Activated CD4-positive, alpha-beta memory T cell treated with anti-CD3 and anti-CD28 coated beads for 36 hours (primary cell): ENCODE results near the gene MUC21. TPM values are rescaled to one million over a fixed set of nuclear protein-coding genes. Genes with fewer than 3 reads are reported as not detected.
A peak's percentile ranks its signal among the peaks of the same experiment; 100 is the strongest.
"Not testable (repeated sequence)": the region's sequence is repeated elsewhere in the genome, so short reads cannot be mapped to it uniquely, and the experiment has no call there.

Source experiments
- CTCF ChIA-PET: fragments of 350-600 bp; sonication (Branson Sonifier 250); formaldehyde crosslinking; loops from one replicate; lab custom pipeline; 2021; ENCODE audit warnings: antibody characterized with exemption, inconsistent platforms; lab: Charles Lee
- POLR2A ChIA-PET: fragments of 350-600 bp; sonication (Branson Sonifier 250); formaldehyde crosslinking; loops from one replicate; lab custom pipeline; 2021; ENCODE audit warnings: antibody characterized with exemption; lab: Charles Lee
- DNase-seq: peaks from one replicate; pipeline ENCODE4 v3.0.0-alpha.2; 2020
- H3K27ac Mint-ChIP-seq: one replicate; pipeline ENCODE4 v1.8.0; 2021; ENCODE audit warnings: mixed read lengths
- H3K27me3 Mint-ChIP-seq: one replicate; pipeline ENCODE4 v1.8.0; 2021; ENCODE audit warnings: mixed read lengths
- H3K36me3 Mint-ChIP-seq: one replicate; pipeline ENCODE4 v1.8.0; 2021; ENCODE audit warnings: mixed read lengths
- H3K4me1 Mint-ChIP-seq: one replicate; pipeline ENCODE4 v1.8.0; 2021; ENCODE audit warnings: low read depth, mixed read lengths
- H3K4me3 Mint-ChIP-seq: one replicate; pipeline ENCODE4 v1.8.0; 2021; ENCODE audit warnings: mild to moderate bottlenecking, mixed read lengths
- H3K9me3 Mint-ChIP-seq: one replicate; pipeline ENCODE4 v1.8.0; 2021; ENCODE audit warnings: mixed read lengths
- intact Hi-C: fragments of 100-400 bp; cut with micrococcal nuclease; formaldehyde crosslinking; loops from one replicate; pipeline ENCODE4 v1.15.1; 2023
- total RNA-seq, 2 experiments: library from RNA; stranded (reverse); gene quantifications; one replicate each; pipeline ENCODE4 v1.2.3, GENCODE V29; 2021

MUC21 gene
- total RNA-seq, 2 experiments from 2014 or later = not detected

- H3K9me3 Mint-ChIP-seq = no peaks in the 10 kb centered on the region
- ChIA-PET POLR2A (interaction anchor here (1.1 kb wide), 2 partner anchors 47 to 135 kb away, joined by 3 read pairs; partner anchors contain the start of gene GTF2H4), CTCF (interaction anchor here (0.9 to 2.3 kb wide), 4 partner anchors 90 to 133 kb away, joined by 3 to 21 read pairs (median 4); no protein-coding TSS in a partner anchor)
- H3K4me1 Mint-ChIP-seq = peaks cover 6% of the 10 kb centered on the region
- no peak overlapping the region for H3K27ac Mint-ChIP-seq
- intact Hi-C loops = no loop called here
- H3K27me3 Mint-ChIP-seq = peaks cover 7% of the 10 kb centered on the region
- no peaks in the 10 kb centered on the region for H3K36me3 Mint-ChIP-seq
- H3K4me3 Mint-ChIP-seq = peak overlapping the region; percentile 66
- no peak for DNase-seq
These were observed 28.7 kb upstream of the MUC21 start for GRCh38 chr6:30954631-30955366.

GRCh38 chr6:30955367-30956042 lies 28.0 kb upstream of the MUC21 start:
- no peaks in the 10 kb centered on the region for H3K9me3 Mint-ChIP-seq
- intact Hi-C loops = no loop called here
- ChIA-PET CTCF (interaction anchor here (0.9 to 2.3 kb wide), 6 partner anchors 89 to 182 kb away, joined by 3 to 21 read pairs (median 4); no protein-coding TSS in a partner anchor), POLR2A (interaction anchor here (0.8 to 1.2 kb wide), 4 partner anchors 9 to 136 kb away, joined by 3 read pairs; partner anchors contain the start of gene GTF2H4)
- no peak overlapping the region for H3K27ac Mint-ChIP-seq
- peaks cover 6% of the 10 kb centered on the region for H3K4me1 Mint-ChIP-seq
- peak overlapping the region; percentile 66 for H3K4me3 Mint-ChIP-seq
- peaks cover under 1% of the 10 kb centered on the region for H3K27me3 Mint-ChIP-seq
- DNase-seq = peak; percentile 82
- H3K36me3 Mint-ChIP-seq = no peaks in the 10 kb centered on the region

- peaks cover 6% of the 10 kb centered on the region for H3K4me1 Mint-ChIP-seq
- no peaks in the 10 kb centered on the region for H3K36me3 Mint-ChIP-seq
- ChIA-PET POLR2A (no interaction called here), CTCF (interaction anchor here (0.9 kb wide), 1 partner anchor 30 kb away, joined by 3 read pairs; no protein-coding TSS in a partner anchor)
- intact Hi-C loops = no loop called here
- peaks cover 2% of the 10 kb centered on the region for H3K27me3 Mint-ChIP-seq
- no peak overlapping the region for H3K27ac Mint-ChIP-seq
- no peak overlapping the region for H3K4me3 Mint-ChIP-seq
- no peak for DNase-seq
- no peaks in the 10 kb centered on the region for H3K9me3 Mint-ChIP-seq
These were observed 25.8 kb upstream of the MUC21 start for GRCh38 chr6:30957716-30958115.

- Mint-ChIP-seq H3K9me3 (no peaks in the 10 kb centered on the region), H3K27ac (no peak overlapping the region), H3K4me1 (peaks cover 8% of the 10 kb centered on the region), H3K36me3 (no peaks in the 10 kb centered on the region), H3K4me3 (no peak overlapping the region), H3K27me3 (peaks cover 13% of the 10 kb centered on the region)
- CTCF ChIA-PET = interaction anchor here (0.5 to 0.8 kb wide), 2 partner anchors 24 to 96 kb away, joined by 3 read pairs; no protein-coding TSS in a partner anchor
- POLR2A ChIA-PET = no interaction called here
- DNase-seq = no peak
- intact Hi-C loops = no loop called here
These were observed 22.4 kb upstream of the MUC21 start for GRCh38 chr6:30960907-30961673.

GRCh38 chr6:30962716-30963115 lies 20.8 kb upstream of the MUC21 start:
- no peak overlapping the region for H3K4me3 Mint-ChIP-seq
- H3K27ac Mint-ChIP-seq = no peak overlapping the region
- intact Hi-C loops = no loop called here
- H3K4me1 Mint-ChIP-seq = peaks cover 8% of the 10 kb centered on the region
- ChIA-PET POLR2A (no interaction called here), CTCF (no interaction called here)
- no peaks in the 10 kb centered on the region for H3K36me3 Mint-ChIP-seq
- no peaks in the 10 kb centered on the region for H3K9me3 Mint-ChIP-seq
- no peak for DNase-seq
- H3K27me3 Mint-ChIP-seq = peaks cover 13% of the 10 kb centered on the region

GRCh38 chr6:30963641-30964040 lies 19.9 kb upstream of the MUC21 start:
- H3K9me3 Mint-ChIP-seq = no peaks in the 10 kb centered on the region
- ChIA-PET CTCF (no interaction called here), POLR2A (no interaction called here)
- H3K4me1 Mint-ChIP-seq = peaks cover 8% of the 10 kb centered on the region
- intact Hi-C loops = no loop called here
- no peak overlapping the region for H3K27ac Mint-ChIP-seq
- H3K27me3 Mint-ChIP-seq = peaks cover 13% of the 10 kb centered on the region
- no peaks in the 10 kb centered on the region for H3K36me3 Mint-ChIP-seq
- no peak overlapping the region for H3K4me3 Mint-ChIP-seq
- DNase-seq = no peak

GRCh38 chr6:30964075-30964474 lies 19.4 kb upstream of the MUC21 start:
- ChIA-PET CTCF (interaction anchor here (0.8 kb wide), 1 partner anchor 18 kb away, joined by 3 read pairs; no protein-coding TSS in a partner anchor), POLR2A (interaction anchor here (0.5 kb wide), 1 partner anchor 230 kb away, joined by 5 read pairs; no protein-coding TSS in a partner anchor)
- no peaks in the 10 kb centered on the region for H3K36me3 Mint-ChIP-seq
- no peak overlapping the region for H3K27ac Mint-ChIP-seq
- peaks cover 13% of the 10 kb centered on the region for H3K27me3 Mint-ChIP-seq
- no peaks in the 10 kb centered on the region for H3K9me3 Mint-ChIP-seq
- no peak overlapping the region for H3K4me3 Mint-ChIP-seq
- H3K4me1 Mint-ChIP-seq = peaks cover 8% of the 10 kb centered on the region
- DNase-seq = peak; percentile 56
- intact Hi-C loops = no loop called here

GRCh38 chr6:30965140-30965601 lies 18.3 kb upstream of the MUC21 start:
- peaks cover 13% of the 10 kb centered on the region for H3K27me3 Mint-ChIP-seq
- intact Hi-C loops = no loop called here
- no peak overlapping the region for H3K4me3 Mint-ChIP-seq
- H3K27ac Mint-ChIP-seq = no peak overlapping the region
- no peak for DNase-seq
- ChIA-PET POLR2A (no interaction called here), CTCF (no interaction called here)
- H3K9me3 Mint-ChIP-seq = no peaks in the 10 kb centered on the region
- peaks cover 8% of the 10 kb centered on the region for H3K4me1 Mint-ChIP-seq
- H3K36me3 Mint-ChIP-seq = no peaks in the 10 kb centered on the region

- Mint-ChIP-seq H3K4me1 (peaks cover 8% of the 10 kb centered on the region), H3K4me3 (no peak overlapping the region), H3K36me3 (no peaks in the 10 kb centered on the region), H3K27ac (no peak overlapping the region), H3K9me3 (no peaks in the 10 kb centered on the region), H3K27me3 (peaks cover 13% of the 10 kb centered on the region)
- ChIA-PET POLR2A (no interaction called here), CTCF (no interaction called here)
- DNase-seq = no peak
- intact Hi-C loops = no loop called here
These were observed 17.4 kb upstream of the MUC21 start for GRCh38 chr6:30966154-30966553.

- H3K9me3 Mint-ChIP-seq, H3K36me3 Mint-ChIP-seq, intact Hi-C loops, CTCF ChIA-PET, H3K4me1 Mint-ChIP-seq, H3K4me3 Mint-ChIP-seq, POLR2A ChIA-PET, DNase-seq, H3K27ac Mint-ChIP-seq: not testable (repeated sequence)
- peaks cover 23% of the 10 kb centered on the region for H3K27me3 Mint-ChIP-seq
These were observed 14.3 kb upstream of the MUC21 start for GRCh38 chr6:30969171-30969570.

GRCh38 chr6:30970946-30971345 lies 12.6 kb upstream of the MUC21 start:
- Mint-ChIP-seq H3K36me3 (no peaks in the 10 kb centered on the region), H3K9me3 (no peaks in the 10 kb centered on the region), H3K27ac (no peak overlapping the region), H3K4me3 (no peak overlapping the region), H3K27me3 (peaks cover 14% of the 10 kb centered on the region), H3K4me1 (no peaks in the 10 kb centered on the region)
- ChIA-PET POLR2A (no interaction called here), CTCF (no interaction called here)
- DNase-seq = no peak
- intact Hi-C loops = no loop called here
